Measurements from ENCODE around the gene NREP. TPM values are rescaled to one million over a fixed set of nuclear protein-coding genes. Genes with fewer than 3 reads are reported as not detected.

Gene NREP
- total and polyA plus RNA-seq, 7 donors, result 4.7 to 15.1 (median 5.5) TPM

DNA sequence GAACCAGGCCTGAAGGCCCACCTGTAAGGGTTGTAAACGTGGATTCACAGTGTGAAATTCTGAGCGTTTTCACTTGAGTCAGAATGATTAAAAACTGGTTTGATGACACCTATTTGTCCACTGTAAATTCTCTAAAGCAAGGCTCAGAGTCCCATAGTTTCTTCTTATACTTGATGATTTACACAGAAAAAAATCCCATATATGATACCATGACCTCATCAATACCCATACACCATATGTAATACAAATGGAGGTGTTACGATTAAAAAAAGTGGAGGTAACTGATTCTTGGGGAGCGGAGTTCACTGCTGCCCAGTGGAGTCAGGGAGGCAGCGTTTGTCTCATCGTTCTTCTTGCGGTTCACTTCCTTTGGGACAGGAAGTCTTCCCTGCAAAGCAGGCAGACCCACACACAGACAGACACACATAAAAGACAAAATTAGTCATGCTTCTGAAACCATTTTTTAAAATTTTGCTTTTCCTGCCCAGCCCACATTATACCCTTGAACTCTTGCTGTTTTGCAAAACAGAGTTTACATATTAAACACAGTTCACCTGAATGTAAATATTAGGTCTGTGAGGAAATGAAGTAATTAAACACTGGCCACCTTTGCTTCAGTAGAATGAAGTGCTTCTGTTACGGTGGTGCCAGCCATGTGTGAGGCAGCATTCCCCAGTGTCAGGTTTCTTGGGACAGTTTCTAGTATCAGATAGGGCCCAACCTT, 26.2 kb downstream of the NREP start:
- Histone ChIP-seq H3K4me1 (peaks cover 17% of the 10 kb centered on the region), H3K9me3 (no peaks in the 10 kb centered on the region), H3K36me3 (ENCODE audit: insufficient read depth in 1 of 2, low read depth in 1 of 2) (peaks cover 3 to 4% of the 10 kb centered on the region in 2 donors), H3K27ac (no peak overlapping the region), H3K27me3 (ENCODE audit: insufficient read depth in 3 of 3, low read length in 2 of 3) (no peaks in the 10 kb centered on the region), H3K4me3 (no peak overlapping the region)
- ATAC-seq, result no peak
- intact Hi-C loops (cut with DNase I), result loop anchor here in 1 of 2 donors (5.0 to 10.0 kb wide), 2 partner anchors 44 to 414 kb away; no protein-coding TSS in a partner anchor
- WGBS, 3 donors, result 77 to 80% (median 79%) methylated on average over 8 of the region's 8 CpGs
- no peak for DNase-seq
- TF ChIP-seq, protein P1, sequence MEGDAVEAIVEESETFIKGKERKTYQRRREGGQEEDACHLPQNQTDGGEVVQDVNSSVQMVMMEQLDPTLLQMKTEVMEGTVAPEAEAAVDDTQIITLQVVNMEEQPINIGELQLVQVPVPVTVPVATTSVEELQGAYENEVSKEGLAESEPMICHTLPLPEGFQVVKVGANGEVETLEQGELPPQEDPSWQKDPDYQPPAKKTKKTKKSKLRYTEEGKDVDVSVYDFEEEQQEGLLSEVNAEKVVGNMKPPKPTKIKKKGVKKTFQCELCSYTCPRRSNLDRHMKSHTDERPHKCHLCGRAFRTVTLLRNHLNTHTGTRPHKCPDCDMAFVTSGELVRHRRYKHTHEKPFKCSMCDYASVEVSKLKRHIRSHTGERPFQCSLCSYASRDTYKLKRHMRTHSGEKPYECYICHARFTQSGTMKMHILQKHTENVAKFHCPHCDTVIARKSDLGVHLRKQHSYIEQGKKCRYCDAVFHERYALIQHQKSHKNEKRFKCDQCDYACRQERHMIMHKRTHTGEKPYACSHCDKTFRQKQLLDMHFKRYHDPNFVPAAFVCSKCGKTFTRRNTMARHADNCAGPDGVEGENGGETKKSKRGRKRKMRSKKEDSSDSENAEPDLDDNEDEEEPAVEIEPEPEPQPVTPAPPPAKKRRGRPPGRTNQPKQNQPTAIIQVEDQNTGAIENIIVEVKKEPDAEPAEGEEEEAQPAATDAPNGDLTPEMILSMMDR (IDR thresholded peaks at IDR 0.05), result no peak

DNA sequence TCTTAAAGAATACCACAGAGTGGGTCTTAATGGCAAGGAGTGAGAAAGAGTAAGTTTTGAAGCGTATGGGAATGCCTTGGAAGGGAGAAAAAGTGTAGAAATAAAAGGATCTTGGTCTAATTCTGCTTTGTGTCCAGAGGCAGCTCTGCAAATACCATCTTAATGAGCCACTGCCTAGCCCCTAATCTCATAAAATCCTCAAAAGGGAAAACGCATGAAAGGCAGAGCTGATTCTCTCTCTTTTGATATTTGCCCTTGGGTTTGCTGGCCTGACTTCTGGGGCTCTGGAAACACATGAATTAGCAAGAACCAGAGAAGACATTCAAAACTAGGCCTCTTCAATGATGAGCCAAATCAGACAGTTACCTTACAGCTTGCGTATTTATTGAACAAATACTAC, 28.1 kb downstream of the NREP start:
- no peak overlapping the region for H3K27ac ChIP-seq
- ATAC-seq (no peak), DNase-seq (no peak)
- intact Hi-C loops (cut with DNase I), result no loop called here
- WGBS, 3 donors, result 96 to 97% (median 97%) methylated on average over 3 of the region's 3 CpGs
- H3K9me3 ChIP-seq, result no peaks in the 10 kb centered on the region
- no peaks in the 10 kb centered on the region for H3K4me1 ChIP-seq
- peaks cover 3 to 4% of the 10 kb centered on the region in 2 donors for H3K36me3 ChIP-seq (ENCODE audit: insufficient read depth in 1 of 2, low read depth in 1 of 2)
- H3K27me3 ChIP-seq (ENCODE audit: insufficient read depth in 3 of 3, low read length in 2 of 3), result no peaks in the 10 kb centered on the region
- no peak overlapping the region for H3K4me3 ChIP-seq
- TF ChIP-seq, protein P1 (IDR thresholded peaks at IDR 0.05), result no peak

DNA sequence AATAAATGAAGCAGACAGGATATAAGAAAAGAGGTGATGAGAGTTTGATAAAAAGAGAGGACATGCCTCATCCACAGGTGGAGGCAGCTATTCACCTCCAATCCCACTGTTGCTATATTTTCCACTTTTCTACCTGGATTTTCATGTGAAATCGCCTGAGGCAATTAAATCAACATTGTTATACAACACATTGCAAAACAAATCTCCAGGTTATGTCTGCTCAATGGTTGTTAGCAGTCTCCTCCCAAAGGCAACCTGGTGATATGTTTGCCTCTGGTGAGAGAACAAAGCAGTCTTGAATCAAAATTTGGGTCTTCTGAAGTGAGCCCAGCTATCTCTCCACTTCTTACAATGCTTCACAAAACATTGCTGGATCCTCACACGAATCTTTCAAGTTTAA, 30.0 kb downstream of the NREP start:
- no peaks in the 10 kb centered on the region for H3K9me3 ChIP-seq
- H3K27ac ChIP-seq, result no peak overlapping the region
- H3K36me3 ChIP-seq (ENCODE audit: insufficient read depth in 1 of 2, low read depth in 1 of 2), result peaks cover 3 to 4% of the 10 kb centered on the region in 2 donors
- 94 to 99% (median 97%) methylated on average over 2 of the region's 2 CpGs for WGBS, 3 donors
- DNase-seq (no peak), ATAC-seq (no peak)
- intact Hi-C loops (cut with DNase I), result no loop called here
- no peaks in the 10 kb centered on the region for H3K4me1 ChIP-seq
- TF ChIP-seq, protein P1 (IDR thresholded peaks at IDR 0.05), result no peak
- no peaks in the 10 kb centered on the region for H3K27me3 ChIP-seq (ENCODE audit: insufficient read depth in 3 of 3, low read length in 2 of 3)
- H3K4me3 ChIP-seq, result no peak overlapping the region

DNA sequence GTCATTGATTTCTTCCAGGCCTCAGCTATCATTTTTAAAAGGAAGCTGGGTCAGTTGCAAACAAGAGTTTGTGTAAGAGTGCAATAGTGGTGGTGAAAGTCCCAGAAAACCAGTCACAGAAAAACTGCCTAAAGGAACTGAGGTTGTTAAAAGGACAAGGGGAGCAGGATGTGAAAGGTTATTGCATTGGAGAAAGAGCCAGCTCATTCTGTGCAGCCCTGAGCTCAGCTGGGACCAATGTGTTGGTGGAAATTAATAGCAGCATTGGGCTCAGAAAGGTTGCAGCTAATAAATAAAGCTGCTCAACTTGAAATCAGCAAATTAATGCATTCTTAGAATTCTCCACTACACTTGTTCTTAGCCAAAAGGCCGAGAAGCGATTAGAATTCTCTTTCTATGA, 34.9 kb downstream of the NREP start:
- no peak for DNase-seq
- WGBS, 3 donors, result 33 to 49% (median 42%) methylated on average over 2 of the region's 2 CpGs
- no peak overlapping the region for H3K4me3 ChIP-seq
- TF ChIP-seq, protein P1 (IDR thresholded peaks at IDR 0.05), result no peak
- intact Hi-C loops (cut with DNase I), result no loop called here
- no peak for ATAC-seq
- H3K27ac ChIP-seq, result no peak overlapping the region
- no peaks in the 10 kb centered on the region for H3K9me3 ChIP-seq
- H3K4me1 ChIP-seq, result no peaks in the 10 kb centered on the region
- no peaks in the 10 kb centered on the region for H3K36me3 ChIP-seq (ENCODE audit: insufficient read depth in 1 of 2, low read depth in 1 of 2)
- no peaks in the 10 kb centered on the region for H3K27me3 ChIP-seq (ENCODE audit: insufficient read depth in 3 of 3, low read length in 2 of 3)
